Epithelial cell of esophagus (primary cell): ENCODE measurements around the gene ZC3H8.

Source experiments
- DNase-seq: peaks from one replicate; pipeline ENCODE4 v3.0.0; 2010; ENCODE audit warnings: low read depth
- H3K4me3 ChIP-seq: 2 replicates; pipeline ENCODE4 v1.5.1; 2011; ENCODE audit warnings: mild to moderate bottlenecking, low read length, control low read depth
- TF ChIP-seq, protein P1 (sequence below): IDR thresholded peaks from 2 replicates; pipeline ENCODE4 v1.5.1; 2011; ENCODE audit warnings: low read depth, mild to moderate bottlenecking, low read length, control low read depth, inconsistent platforms; ENCODE audit not compliant: insufficient read depth; ENCODE audit errors: missing control alignments

The ZC3H8 gene

DNA sequence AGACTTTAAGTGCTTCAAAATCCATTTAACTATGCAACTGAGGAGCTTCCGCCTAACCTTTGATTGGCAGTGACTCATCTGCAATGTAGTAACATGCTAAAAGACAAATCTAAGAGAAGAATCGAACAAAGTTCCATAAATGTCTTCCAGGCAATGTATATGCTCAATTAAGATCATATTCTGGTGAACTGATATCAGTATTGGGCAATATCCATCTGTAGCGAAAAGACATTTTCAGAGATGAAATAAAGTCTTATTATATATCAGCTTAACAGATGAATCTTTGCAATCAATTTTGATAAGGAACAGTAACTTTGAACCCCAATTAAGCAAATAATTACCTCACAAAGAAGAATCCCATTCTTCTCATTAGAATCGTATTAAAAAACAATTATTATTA is 11.6 kb downstream of the ZC3H8 start:
- peak; percentile 22 for DNase-seq
- no peak overlapping the region for H3K4me3 ChIP-seq
- TF ChIP-seq, protein P1, sequence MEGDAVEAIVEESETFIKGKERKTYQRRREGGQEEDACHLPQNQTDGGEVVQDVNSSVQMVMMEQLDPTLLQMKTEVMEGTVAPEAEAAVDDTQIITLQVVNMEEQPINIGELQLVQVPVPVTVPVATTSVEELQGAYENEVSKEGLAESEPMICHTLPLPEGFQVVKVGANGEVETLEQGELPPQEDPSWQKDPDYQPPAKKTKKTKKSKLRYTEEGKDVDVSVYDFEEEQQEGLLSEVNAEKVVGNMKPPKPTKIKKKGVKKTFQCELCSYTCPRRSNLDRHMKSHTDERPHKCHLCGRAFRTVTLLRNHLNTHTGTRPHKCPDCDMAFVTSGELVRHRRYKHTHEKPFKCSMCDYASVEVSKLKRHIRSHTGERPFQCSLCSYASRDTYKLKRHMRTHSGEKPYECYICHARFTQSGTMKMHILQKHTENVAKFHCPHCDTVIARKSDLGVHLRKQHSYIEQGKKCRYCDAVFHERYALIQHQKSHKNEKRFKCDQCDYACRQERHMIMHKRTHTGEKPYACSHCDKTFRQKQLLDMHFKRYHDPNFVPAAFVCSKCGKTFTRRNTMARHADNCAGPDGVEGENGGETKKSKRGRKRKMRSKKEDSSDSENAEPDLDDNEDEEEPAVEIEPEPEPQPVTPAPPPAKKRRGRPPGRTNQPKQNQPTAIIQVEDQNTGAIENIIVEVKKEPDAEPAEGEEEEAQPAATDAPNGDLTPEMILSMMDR = no peak

DNA sequence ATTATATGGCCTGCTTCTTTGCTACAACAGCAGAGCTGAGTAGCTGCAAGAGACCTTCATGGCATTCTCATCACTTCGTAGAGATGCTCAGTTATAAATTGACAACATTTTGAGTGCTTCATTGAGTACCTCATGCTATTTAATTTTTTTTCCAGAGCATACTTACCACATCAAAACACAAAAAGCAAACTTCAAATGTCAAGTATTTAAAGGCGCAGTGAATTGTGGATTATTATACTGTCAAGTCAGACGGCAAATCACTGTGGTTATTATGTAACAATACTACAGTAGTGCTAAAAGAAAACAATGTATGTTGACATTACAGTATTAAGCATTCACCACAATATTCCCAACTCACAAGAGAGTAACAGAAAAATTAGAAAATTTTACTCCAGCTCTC is 12.5 kb downstream of the ZC3H8 start:
- no peak overlapping the region for H3K4me3 ChIP-seq
- DNase-seq = no peak
- TF ChIP-seq, protein P1 = no peak

DNA sequence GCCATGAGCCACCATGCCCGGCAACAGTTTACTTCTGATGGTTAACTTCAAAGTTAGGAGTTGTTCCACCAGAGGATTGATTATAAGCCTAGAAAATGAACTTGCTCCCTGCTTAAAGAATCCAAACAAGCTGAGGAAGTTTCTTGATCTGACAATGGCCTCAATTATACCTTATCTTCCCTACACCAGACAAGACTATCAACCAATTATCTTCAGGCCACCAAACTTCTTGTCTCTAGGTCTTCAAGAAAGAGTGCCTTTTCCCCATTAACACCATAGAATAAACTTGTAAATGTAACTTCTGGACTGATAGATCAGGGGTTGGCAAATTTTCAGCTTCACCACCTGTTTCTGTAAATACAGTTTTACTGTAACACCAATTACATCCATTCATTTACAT is 15.0 kb downstream of the ZC3H8 start:
- DNase-seq = no peak
- TF ChIP-seq, protein P1 = no peak
- H3K4me3 ChIP-seq = no peak overlapping the region

DNA sequence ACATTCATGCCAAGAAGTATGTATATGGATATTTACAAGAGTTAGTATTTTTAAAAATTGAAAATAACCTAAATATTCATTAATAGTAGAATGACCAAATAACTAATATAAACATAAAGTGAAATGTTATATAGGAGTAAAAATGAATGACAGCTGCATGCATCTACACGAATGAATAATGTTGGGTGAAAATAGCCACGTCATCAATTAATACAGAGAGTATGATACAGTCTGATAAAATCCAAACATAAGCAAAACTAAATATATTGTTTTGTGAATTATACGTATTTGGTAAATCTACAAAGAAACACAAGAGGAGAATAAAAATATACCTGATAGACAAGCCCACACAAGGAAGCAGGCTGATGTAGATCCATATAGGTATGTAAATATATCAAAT is 24.5 kb downstream of the ZC3H8 start:
- DNase-seq = no peak
- no peak overlapping the region for H3K4me3 ChIP-seq
- TF ChIP-seq, protein P1 = no peak

DNA sequence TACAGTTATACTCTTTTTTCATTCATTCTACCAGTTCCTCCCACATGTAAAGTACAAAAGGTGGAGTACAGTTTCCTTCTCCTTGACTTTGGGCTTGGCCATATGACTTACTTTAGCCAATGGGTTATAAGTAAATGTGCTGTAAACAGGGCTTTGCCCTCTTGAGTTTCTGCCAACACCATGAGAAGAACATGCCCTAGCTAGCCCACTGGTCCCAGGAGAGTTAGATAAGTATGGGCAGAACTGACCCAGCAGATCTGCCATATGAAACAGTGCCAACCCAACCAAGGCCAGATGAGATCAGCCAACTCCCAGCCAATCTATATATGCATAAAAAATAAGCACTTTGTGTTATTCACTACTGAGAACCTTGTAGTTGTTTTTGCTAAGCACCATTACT is 25.5 kb downstream of the ZC3H8 start:
- TF ChIP-seq, protein P1 = no peak
- DNase-seq = peak; percentile 96
- H3K4me3 ChIP-seq = no peak overlapping the region

DNA sequence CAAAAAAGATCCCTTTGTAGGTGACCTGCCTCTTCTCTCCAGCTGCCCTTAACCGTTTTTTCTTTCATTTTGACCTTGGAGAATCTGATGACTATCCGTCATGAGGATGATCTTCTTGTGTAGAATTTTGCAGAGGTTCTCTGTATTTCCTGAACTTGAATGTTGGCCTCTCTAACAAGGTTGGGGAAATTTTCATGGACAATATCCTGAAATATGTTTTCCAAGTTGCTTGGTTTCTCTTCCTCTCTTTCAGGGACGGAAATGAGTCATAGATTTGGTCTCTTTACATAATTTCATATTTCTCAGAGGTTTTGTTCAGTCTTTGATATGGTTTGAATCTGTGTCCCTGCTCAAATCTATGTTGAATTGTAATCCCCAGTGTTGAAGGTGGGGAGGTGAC is 34.0 kb downstream of the ZC3H8 start:
- no peak for DNase-seq
- TF ChIP-seq, protein P1 = no peak
- H3K4me3 ChIP-seq = no peak overlapping the region

DNA sequence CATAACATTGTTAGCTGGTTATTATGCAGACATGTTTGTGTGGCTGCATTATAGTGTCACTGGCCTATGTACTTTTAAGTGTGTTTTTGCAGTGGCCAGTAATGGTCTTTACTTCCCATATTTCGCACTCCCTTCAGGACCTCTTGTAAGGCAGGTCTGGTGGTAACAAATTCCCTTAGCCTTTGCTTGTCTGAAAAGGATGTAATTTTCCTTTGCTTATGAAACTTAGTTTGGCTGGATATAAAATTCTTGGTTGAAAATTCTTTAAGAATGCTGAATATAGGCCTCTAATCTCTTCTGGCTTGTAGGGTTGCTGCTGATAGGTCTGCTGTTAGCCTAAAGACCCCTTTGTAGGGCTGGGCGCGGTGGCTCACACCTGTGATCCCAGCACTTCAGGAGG is 34.7 kb downstream of the ZC3H8 start:
- H3K4me3 ChIP-seq = no peak overlapping the region
- TF ChIP-seq, protein P1 = no peak
- no peak for DNase-seq
